GM19238 (cell line): Measurements from ENCODE around the gene TMTC1.

ENCODE experiments used
- DNase-seq: peaks from one replicate; pipeline ENCODE4 v3.0.0; 2011; ENCODE audit warnings: low spot score; ENCODE audit not compliant: insufficient read length

The TMTC1 gene

DNA sequence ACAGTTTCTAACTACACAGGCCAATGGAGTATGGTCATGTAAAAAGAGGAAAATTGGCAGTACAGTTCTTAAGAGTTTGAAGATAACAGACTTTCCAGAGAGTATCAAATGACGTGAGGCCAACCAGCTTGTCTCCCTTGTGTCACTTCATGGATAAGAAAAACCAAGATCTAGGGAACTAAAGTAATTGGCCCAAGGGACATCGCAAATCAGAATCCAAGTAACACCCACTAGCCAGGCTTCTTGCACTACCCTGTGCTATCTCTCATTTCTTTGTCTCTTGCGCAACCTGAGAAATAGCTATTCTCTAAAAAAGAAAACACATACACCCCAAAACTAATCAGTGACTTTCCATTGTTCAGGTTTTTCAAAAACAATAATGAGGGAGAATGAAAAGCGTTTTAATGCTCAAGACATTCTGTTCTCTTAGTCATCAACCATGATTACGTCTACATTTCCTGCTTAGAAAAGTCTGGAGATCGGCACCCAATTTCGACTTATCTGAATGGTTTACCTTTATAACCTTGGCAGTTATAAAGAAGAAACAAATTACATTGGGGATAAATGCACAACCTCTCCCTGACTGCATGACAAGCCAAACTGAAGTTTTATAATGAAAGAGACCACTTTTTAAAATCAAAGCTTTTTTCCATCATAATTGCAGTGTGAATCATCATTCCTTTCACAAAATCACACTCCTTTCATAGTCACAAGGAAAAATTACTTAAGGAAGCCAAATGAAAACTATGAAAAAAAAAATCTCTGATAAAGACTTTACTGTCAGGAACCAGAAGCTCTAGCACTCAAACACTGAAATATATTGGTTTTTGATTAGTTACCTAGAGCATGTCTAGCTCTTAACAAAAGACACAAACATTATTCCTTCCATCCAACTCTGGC lies 42.1 kb downstream of the TMTC1 start:
- DNase-seq = no peak

GRCh38 chr12:29739279-29739991 lies 44.3 kb downstream of the TMTC1 start:
- no peak for DNase-seq

DNA sequence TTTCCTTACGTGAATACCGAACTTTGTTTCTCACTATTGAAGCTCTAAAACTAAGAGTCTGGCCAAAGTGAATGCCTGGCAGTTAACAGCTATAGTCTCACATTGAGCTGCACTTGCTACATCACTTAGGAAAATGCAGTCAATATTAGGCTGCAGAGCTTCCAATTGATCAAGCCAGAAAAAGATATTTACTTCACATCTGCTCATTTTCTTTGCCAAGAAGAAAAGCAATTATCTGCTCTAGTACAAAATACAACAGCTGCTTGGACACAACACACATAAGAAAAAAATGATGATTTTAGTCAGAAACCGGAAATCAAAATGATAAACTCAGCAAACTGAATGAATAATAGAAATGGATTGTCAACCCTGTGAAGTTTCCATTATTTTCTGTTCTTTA lies 45.4 kb downstream of the TMTC1 start:
- DNase-seq = no peak

- DNase-seq = no peak
Observed at GRCh38 chr12:29737644-29738043, 46.1 kb downstream of the TMTC1 start.

- no peak for DNase-seq
Observed at GRCh38 chr12:29735604-29736003, 48.1 kb downstream of the TMTC1 start.

GRCh38 chr12:29734734-29735133 lies 49.0 kb downstream of the TMTC1 start:
- DNase-seq = no peak

GRCh38 chr12:29734305-29734704 lies 49.4 kb downstream of the TMTC1 start:
- no peak for DNase-seq

- no peak for DNase-seq
Observed at GRCh38 chr12:29733501-29733900, 50.2 kb downstream of the TMTC1 start.

- DNase-seq = no peak
Observed at GRCh38 chr12:29733060-29733459, 50.7 kb downstream of the TMTC1 start.

DNA sequence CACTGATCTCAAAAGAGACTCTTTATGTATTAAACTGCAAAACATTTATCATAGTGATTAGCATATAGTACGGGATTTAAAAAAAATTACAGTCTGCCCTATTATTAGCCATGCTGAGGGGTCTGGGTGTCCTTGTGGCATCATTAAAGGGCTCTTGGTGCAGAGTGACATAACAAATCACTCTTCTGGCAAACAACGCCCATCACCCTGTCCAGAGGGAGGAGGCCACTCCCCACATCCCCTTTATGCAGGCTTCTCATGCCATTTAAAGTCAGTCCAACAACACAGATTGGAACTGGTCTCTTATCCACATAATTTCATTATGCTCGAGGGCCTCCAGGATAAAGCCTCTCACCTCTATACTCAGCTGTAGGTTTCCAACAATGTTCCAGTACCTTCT lies 51.1 kb downstream of the TMTC1 start:
- DNase-seq = no peak

DNA sequence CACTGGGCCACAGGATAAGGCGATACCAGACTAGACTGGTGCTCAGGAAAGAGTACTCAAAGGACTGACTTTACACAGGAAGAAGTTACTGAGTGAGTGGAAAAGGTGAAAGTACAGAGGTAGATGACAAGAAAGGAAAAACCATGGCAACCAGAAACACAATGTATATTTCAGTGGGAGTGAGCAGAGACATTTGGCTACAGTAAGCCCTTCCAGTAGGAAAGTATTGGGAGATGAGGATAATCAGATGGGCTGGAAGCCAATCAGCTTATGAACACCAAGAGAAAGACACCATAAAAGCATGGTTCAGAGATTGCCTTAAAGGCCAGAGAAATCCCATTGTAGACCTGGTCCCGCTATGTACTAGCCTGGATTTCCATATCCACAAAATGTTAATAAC lies 51.6 kb downstream of the TMTC1 start:
- DNase-seq = no peak

GRCh38 chr12:29731591-29731990 lies 52.2 kb downstream of the TMTC1 start:
- no peak for DNase-seq

- no peak for DNase-seq
Observed at GRCh38 chr12:29730481-29730880, 53.3 kb downstream of the TMTC1 start.

DNA sequence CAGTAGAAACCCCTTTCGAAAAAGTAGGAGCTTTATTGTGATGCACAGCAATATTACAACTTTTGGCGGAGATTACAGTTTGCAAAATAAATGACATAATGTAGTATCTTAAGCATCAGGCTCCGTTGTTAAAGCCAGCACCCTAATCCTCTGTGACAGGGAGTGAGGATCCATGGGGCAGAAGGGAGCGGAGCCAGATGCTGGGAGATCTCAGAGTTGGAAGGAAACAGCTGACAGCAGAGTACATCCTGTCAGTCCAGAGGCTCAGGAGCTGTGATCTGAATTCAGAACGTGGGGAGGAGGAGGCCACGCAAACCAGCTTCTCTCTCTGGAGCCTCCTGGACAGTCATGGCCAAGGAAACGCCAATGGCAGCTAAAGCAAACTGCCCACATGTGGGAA lies 55.7 kb downstream of the TMTC1 start:
- no peak for DNase-seq

- no peak for DNase-seq
Observed at GRCh38 chr12:29726741-29727348, 56.9 kb downstream of the TMTC1 start.

DNA sequence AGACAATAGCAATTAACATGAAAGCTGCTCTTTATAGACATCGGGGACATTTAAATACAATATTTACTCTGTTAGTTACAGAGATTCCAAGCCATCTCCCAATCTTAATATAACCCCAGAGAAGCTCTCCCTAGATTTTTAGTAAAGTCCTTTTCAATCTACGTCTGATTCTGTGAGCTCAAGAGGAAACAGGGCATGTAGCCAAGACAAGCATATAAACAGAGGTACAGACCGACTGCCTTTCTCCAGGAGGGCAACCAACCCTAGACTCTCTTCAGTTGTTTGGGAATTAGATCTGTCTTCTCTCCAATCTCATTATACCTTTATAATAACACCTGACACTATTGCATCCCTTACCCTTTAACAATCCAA lies 57.4 kb downstream of the TMTC1 start:
- DNase-seq = no peak

- DNase-seq = no peak
Observed at GRCh38 chr12:29725587-29726320, 58.0 kb downstream of the TMTC1 start.

DNA sequence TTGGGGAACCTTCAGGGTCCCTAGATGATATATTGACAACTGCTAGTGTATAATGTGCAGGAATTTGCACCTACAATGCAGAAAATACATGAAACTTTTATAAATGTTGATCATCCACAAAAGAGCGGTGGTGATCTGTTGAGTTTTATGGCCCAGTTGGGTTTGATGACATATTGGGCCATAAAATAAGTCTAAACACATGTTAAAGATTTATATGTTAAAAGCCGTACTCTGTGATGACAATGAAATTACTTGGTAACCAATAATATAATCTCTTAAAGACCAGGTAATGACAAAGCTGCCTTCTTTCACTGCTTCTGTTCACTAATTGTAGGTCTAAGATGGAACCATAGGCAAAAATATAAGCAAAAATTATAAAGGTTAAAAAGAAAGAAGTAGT lies 61.6 kb downstream of the TMTC1 start:
- DNase-seq = no peak

GRCh38 chr12:29719381-29719780 lies 64.4 kb downstream of the TMTC1 start:
- no peak for DNase-seq

DNA sequence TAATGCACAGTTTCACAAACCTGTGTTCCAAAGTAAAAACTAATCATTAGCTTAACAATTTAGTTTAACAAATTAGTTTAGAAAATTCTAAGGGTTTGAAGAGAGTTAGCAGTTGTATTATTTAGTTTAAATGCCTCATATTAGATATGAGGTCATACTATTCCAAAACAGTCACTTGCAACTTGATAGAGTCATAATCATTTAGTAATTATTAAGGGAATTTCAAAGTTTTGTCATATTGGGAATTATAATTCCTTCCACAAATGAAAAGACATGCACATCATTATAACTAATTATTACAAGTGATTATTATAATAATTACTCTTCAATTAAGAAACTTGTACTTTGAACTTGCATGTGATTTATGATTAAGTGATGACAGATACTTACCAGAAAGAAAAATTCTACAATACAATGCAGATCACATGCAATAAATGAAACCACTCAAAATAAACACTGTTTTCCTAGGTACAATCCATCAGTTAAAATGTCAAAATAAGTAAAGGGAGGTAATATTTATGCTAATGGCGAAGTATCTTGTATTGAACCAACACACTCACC lies 66.1 kb downstream of the TMTC1 start:
- DNase-seq = no peak

DNA sequence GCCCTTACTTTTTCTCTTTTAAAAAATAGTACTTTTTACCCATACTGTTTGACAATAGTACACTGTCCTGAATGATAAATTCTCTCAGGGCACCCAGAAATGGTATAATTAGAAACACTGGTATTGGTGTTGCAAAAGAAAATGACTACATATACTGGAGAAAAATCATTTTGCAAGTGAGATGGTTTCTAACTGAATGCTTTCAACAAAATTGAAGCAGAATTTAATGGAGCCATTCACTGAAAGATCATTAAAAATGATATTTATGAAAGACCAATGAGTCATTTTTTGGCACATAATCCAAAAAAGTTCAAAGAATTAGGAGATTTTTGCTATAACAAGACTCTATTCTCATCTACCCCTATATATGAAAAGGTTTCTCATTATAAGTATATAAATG lies 68.8 kb downstream of the TMTC1 start:
- no peak for DNase-seq
